ENCODE measurements around the gene RALGAPA2.
A peak's percentile ranks its signal among the peaks of the same experiment; 100 is the strongest.

The RALGAPA2 gene

GRCh38 chr20:20721489-20721888 is 9.0 kb upstream of the RALGAPA2 start:
- WGBS, 2 experiments (ENCODE audit: insufficient coverage in 2 of 2), result 83 to 98% methylated on average over 4 of the region's 4 CpGs
- H3K36me3 ChIP-seq (ENCODE audit: control insufficient read depth, insufficient read depth, low read length), result no peaks in the 10 kb centered on the region
- no peaks in the 10 kb centered on the region for H3K4me1 ChIP-seq (ENCODE audit: control insufficient read depth, insufficient read depth, low read length, poor library complexity, severe bottlenecking)
- no peak overlapping the region for H3K4me3 ChIP-seq (ENCODE audit: extremely low read depth, insufficient read depth, low read length, poor library complexity, severe bottlenecking)
- no peaks in the 10 kb centered on the region for H3K9me3 ChIP-seq (ENCODE audit: control insufficient read depth, low read length)
- no peak overlapping the region for H3K27ac ChIP-seq (ENCODE audit: low read depth, low read length, severe bottlenecking)

GRCh38 chr20:20720158-20720557 is 7.7 kb upstream of the RALGAPA2 start:
- WGBS, 2 experiments (ENCODE audit: insufficient coverage in 2 of 2), result no CpG with 5 or more reads among the region's 1 CpG
- H3K4me1 ChIP-seq (ENCODE audit: control insufficient read depth, insufficient read depth, low read length, poor library complexity, severe bottlenecking), result no peaks in the 10 kb centered on the region
- H3K27ac ChIP-seq (ENCODE audit: low read depth, low read length, severe bottlenecking), result no peak overlapping the region
- no peaks in the 10 kb centered on the region for H3K36me3 ChIP-seq (ENCODE audit: control insufficient read depth, insufficient read depth, low read length)
- H3K4me3 ChIP-seq (ENCODE audit: extremely low read depth, insufficient read depth, low read length, poor library complexity, severe bottlenecking), result no peak overlapping the region
- H3K9me3 ChIP-seq (ENCODE audit: control insufficient read depth, low read length), result no peaks in the 10 kb centered on the region

- Histone ChIP-seq H3K4me3 (ENCODE audit: extremely low read depth, insufficient read depth, low read length, poor library complexity, severe bottlenecking) (no peak overlapping the region), H3K36me3 (ENCODE audit: control insufficient read depth, insufficient read depth, low read length) (no peaks in the 10 kb centered on the region), H3K4me1 (ENCODE audit: control insufficient read depth, insufficient read depth, low read length, poor library complexity, severe bottlenecking) (no peaks in the 10 kb centered on the region), H3K9me3 (ENCODE audit: control insufficient read depth, low read length) (no peaks in the 10 kb centered on the region), H3K27ac (ENCODE audit: low read depth, low read length, severe bottlenecking) (no peak overlapping the region)
Measured at GRCh38 chr20:20719411-20719810, 7.0 kb upstream of the RALGAPA2 start.

- Histone ChIP-seq H3K4me1 (ENCODE audit: control insufficient read depth, insufficient read depth, low read length, poor library complexity, severe bottlenecking) (no peaks in the 10 kb centered on the region), H3K9me3 (ENCODE audit: control insufficient read depth, low read length) (no peaks in the 10 kb centered on the region), H3K4me3 (ENCODE audit: extremely low read depth, insufficient read depth, low read length, poor library complexity, severe bottlenecking) (peak overlapping the region; percentile 82), H3K36me3 (ENCODE audit: control insufficient read depth, insufficient read depth, low read length) (no peaks in the 10 kb centered on the region), H3K27ac (ENCODE audit: low read depth, low read length, severe bottlenecking) (no peak overlapping the region)
- 64 to 72% methylated on average over 13 of the region's 15 CpGs for WGBS, 2 experiments (ENCODE audit: insufficient coverage in 2 of 2)
Measured at GRCh38 chr20:20713244-20713765, 861 bp upstream of the RALGAPA2 start.

- Histone ChIP-seq H3K9me3 (ENCODE audit: control insufficient read depth, low read length) (no peaks in the 10 kb centered on the region), H3K27ac (ENCODE audit: low read depth, low read length, severe bottlenecking) (peak overlapping the region; percentile 92), H3K36me3 (ENCODE audit: control insufficient read depth, insufficient read depth, low read length) (no peaks in the 10 kb centered on the region), H3K4me1 (ENCODE audit: control insufficient read depth, insufficient read depth, low read length, poor library complexity, severe bottlenecking) (no peaks in the 10 kb centered on the region), H3K4me3 (ENCODE audit: extremely low read depth, insufficient read depth, low read length, poor library complexity, severe bottlenecking) (peak overlapping the region; percentile 82)
- WGBS, 2 experiments (ENCODE audit: insufficient coverage in 2 of 2), result 1% methylated on average over 28 of the region's 33 CpGs
Measured at GRCh38 chr20:20712004-20712473, 405 bp downstream of the RALGAPA2 start.

GRCh38 chr20:20711413-20711812 is 1.0 kb downstream of the RALGAPA2 start:
- H3K4me1 ChIP-seq (ENCODE audit: control insufficient read depth, insufficient read depth, low read length, poor library complexity, severe bottlenecking), result no peaks in the 10 kb centered on the region
- peak overlapping the region; percentile 82 for H3K4me3 ChIP-seq (ENCODE audit: extremely low read depth, insufficient read depth, low read length, poor library complexity, severe bottlenecking)
- H3K36me3 ChIP-seq (ENCODE audit: control insufficient read depth, insufficient read depth, low read length), result no peaks in the 10 kb centered on the region
- no peak overlapping the region for H3K27ac ChIP-seq (ENCODE audit: low read depth, low read length, severe bottlenecking)
- H3K9me3 ChIP-seq (ENCODE audit: control insufficient read depth, low read length), result no peaks in the 10 kb centered on the region
- 71% methylated on average over 3 of the region's 3 CpGs; no CpG with 5 or more reads in 1 of the 2 experiments for WGBS, 2 experiments (ENCODE audit: insufficient coverage in 2 of 2)

GRCh38 chr20:20710443-20711315 is 1.8 kb downstream of the RALGAPA2 start:
- no peak overlapping the region for H3K27ac ChIP-seq (ENCODE audit: low read depth, low read length, severe bottlenecking)
- no peaks in the 10 kb centered on the region for H3K4me1 ChIP-seq (ENCODE audit: control insufficient read depth, insufficient read depth, low read length, poor library complexity, severe bottlenecking)
- no peak overlapping the region for H3K4me3 ChIP-seq (ENCODE audit: extremely low read depth, insufficient read depth, low read length, poor library complexity, severe bottlenecking)
- no peaks in the 10 kb centered on the region for H3K9me3 ChIP-seq (ENCODE audit: control insufficient read depth, low read length)
- 72 to 84% methylated on average over 4 to 5 of the region's 6 CpGs for whole genome bisulfite sequencing, 2 experiments (ENCODE audit: insufficient coverage in 2 of 2)
- H3K36me3 ChIP-seq (ENCODE audit: control insufficient read depth, insufficient read depth, low read length), result no peaks in the 10 kb centered on the region

GRCh38 chr20:20709887-20710286 is 2.6 kb downstream of the RALGAPA2 start:
- Histone ChIP-seq H3K4me1 (ENCODE audit: control insufficient read depth, insufficient read depth, low read length, poor library complexity, severe bottlenecking) (no peaks in the 10 kb centered on the region), H3K4me3 (ENCODE audit: extremely low read depth, insufficient read depth, low read length, poor library complexity, severe bottlenecking) (no peak overlapping the region), H3K9me3 (ENCODE audit: control insufficient read depth, low read length) (no peaks in the 10 kb centered on the region), H3K27ac (ENCODE audit: low read depth, low read length, severe bottlenecking) (no peak overlapping the region), H3K36me3 (ENCODE audit: control insufficient read depth, insufficient read depth, low read length) (no peaks in the 10 kb centered on the region)
- WGBS, 2 experiments (ENCODE audit: insufficient coverage in 2 of 2), result 80% methylated on average over 1 of the region's 3 CpGs; no CpG with 5 or more reads in 1 of the 2 experiments

GRCh38 chr20:20706285-20706684 is 6.2 kb downstream of the RALGAPA2 start:
- H3K27ac ChIP-seq (ENCODE audit: low read depth, low read length, severe bottlenecking), result no peak overlapping the region
- no peaks in the 10 kb centered on the region for H3K9me3 ChIP-seq (ENCODE audit: control insufficient read depth, low read length)
- WGBS, 2 experiments (ENCODE audit: insufficient coverage in 2 of 2), result 96 to 100% methylated on average over 2 to 5 of the region's 6 CpGs
- no peaks in the 10 kb centered on the region for H3K4me1 ChIP-seq (ENCODE audit: control insufficient read depth, insufficient read depth, low read length, poor library complexity, severe bottlenecking)
- H3K4me3 ChIP-seq (ENCODE audit: extremely low read depth, insufficient read depth, low read length, poor library complexity, severe bottlenecking), result no peak overlapping the region
- H3K36me3 ChIP-seq (ENCODE audit: control insufficient read depth, insufficient read depth, low read length), result no peaks in the 10 kb centered on the region

- Histone ChIP-seq H3K27ac (ENCODE audit: low read depth, low read length, severe bottlenecking) (no peak overlapping the region), H3K4me1 (ENCODE audit: control insufficient read depth, insufficient read depth, low read length, poor library complexity, severe bottlenecking) (no peaks in the 10 kb centered on the region), H3K36me3 (ENCODE audit: control insufficient read depth, insufficient read depth, low read length) (no peaks in the 10 kb centered on the region), H3K9me3 (ENCODE audit: control insufficient read depth, low read length) (no peaks in the 10 kb centered on the region), H3K4me3 (ENCODE audit: extremely low read depth, insufficient read depth, low read length, poor library complexity, severe bottlenecking) (no peak overlapping the region)
- 91% methylated on average over 4 to 5 of the region's 7 CpGs for WGBS, 2 experiments (ENCODE audit: insufficient coverage in 2 of 2)
Measured at GRCh38 chr20:20702330-20703245, 9.9 kb downstream of the RALGAPA2 start.

All from mesodermal cell (in vitro differentiated cells).